ENCODE data around the gene S100A11.

The S100A11 gene

GRCh38 chr1:152067929-152068328 is 31.1 kb upstream of the S100A11 start:
- no peak for TF ChIP-seq CTCF (IDR thresholded peaks at IDR 0.05; ENCODE audit: low read depth, low read length)
- DNase-seq: no peak
- Histone ChIP-seq H3K4me1 (no peaks in the 10 kb centered on the region), H3K4me3 (ENCODE audit: low read depth, low read length) (no peak overlapping the region), H3K27me3 (peaks cover 43% of the 10 kb centered on the region), H3K36me3 (no peaks in the 10 kb centered on the region), H3K9me3 (no peaks in the 10 kb centered on the region)

- H3K27me3 ChIP-seq: peaks cover 35% of the 10 kb centered on the region
- no peak for TF ChIP-seq CTCF (IDR thresholded peaks at IDR 0.05; ENCODE audit: low read depth, low read length)
- H3K4me3 ChIP-seq (ENCODE audit: low read depth, low read length): no peak overlapping the region
- no peak for DNase-seq
- no peaks in the 10 kb centered on the region for H3K36me3 ChIP-seq
- no peaks in the 10 kb centered on the region for H3K4me1 ChIP-seq
- no peaks in the 10 kb centered on the region for H3K9me3 ChIP-seq
Observed at GRCh38 chr1:152067150-152067549, 30.3 kb upstream of the S100A11 start.

GRCh38 chr1:152061952-152062351 is 25.1 kb upstream of the S100A11 start:
- Histone ChIP-seq H3K27me3 (peaks cover 6% of the 10 kb centered on the region), H3K36me3 (no peaks in the 10 kb centered on the region), H3K9me3 (no peaks in the 10 kb centered on the region), H3K4me3 (ENCODE audit: low read depth, low read length) (no peak overlapping the region), H3K4me1 (no peaks in the 10 kb centered on the region)
- TF ChIP-seq CTCF (IDR thresholded peaks at IDR 0.05; ENCODE audit: low read depth, low read length): no peak
- DNase-seq: no peak

- no peak for TF ChIP-seq CTCF (IDR thresholded peaks at IDR 0.05; ENCODE audit: low read depth, low read length)
- DNase-seq: no peak
- Histone ChIP-seq H3K27me3 (peaks cover 39% of the 10 kb centered on the region), H3K4me1 (no peaks in the 10 kb centered on the region), H3K4me3 (ENCODE audit: low read depth, low read length) (no peak overlapping the region), H3K36me3 (no peaks in the 10 kb centered on the region), H3K9me3 (no peaks in the 10 kb centered on the region)
Observed at GRCh38 chr1:152053375-152053774, 16.6 kb upstream of the S100A11 start.

- TF ChIP-seq CTCF (IDR thresholded peaks at IDR 0.05; ENCODE audit: low read depth, low read length): peak; percentile 93
- DNase-seq: peak; percentile 80
Observed at GRCh38 chr1:152052606-152053005, 15.8 kb upstream of the S100A11 start.

GRCh38 chr1:152050886-152051675 is 14.3 kb upstream of the S100A11 start:
- Histone ChIP-seq H3K27me3 (peaks cover 33% of the 10 kb centered on the region), H3K4me1 (peaks cover 4% of the 10 kb centered on the region; the same call in 1 of the 2 replicates)

More at GRCh38 chr1:152052606-152053005, 15.8 kb upstream of the S100A11 start:
- H3K4me3 ChIP-seq (ENCODE audit: low read depth, low read length): no peak overlapping the region
- H3K27me3 ChIP-seq: peaks cover 36% of the 10 kb centered on the region
- no peaks in the 10 kb centered on the region for H3K4me1 ChIP-seq
- no peaks in the 10 kb centered on the region for H3K9me3 ChIP-seq
- H3K36me3 ChIP-seq: no peaks in the 10 kb centered on the region

More at GRCh38 chr1:152050886-152051675, 14.3 kb upstream of the S100A11 start:
- H3K4me3 ChIP-seq (ENCODE audit: low read depth, low read length): no peak overlapping the region
- no peaks in the 10 kb centered on the region for H3K36me3 ChIP-seq
- H3K9me3 ChIP-seq: no peaks in the 10 kb centered on the region
- TF ChIP-seq CTCF (IDR thresholded peaks at IDR 0.05; ENCODE audit: low read depth, low read length): no peak
- no peak for DNase-seq
